Non-pigmented ciliary epithelial cell (primary cell): ENCODE measurements around the gene RAPGEF2.
"Not testable (repeated sequence)": the region's sequence is repeated elsewhere in the genome, so short reads cannot be mapped to it uniquely, and the experiment has no call there.

Experiments used
- DNase-seq: peaks from one replicate; pipeline ENCODE4 v3.0.0-alpha.2; 2010; ENCODE audit warnings: low read depth

RAPGEF2 gene

DNA sequence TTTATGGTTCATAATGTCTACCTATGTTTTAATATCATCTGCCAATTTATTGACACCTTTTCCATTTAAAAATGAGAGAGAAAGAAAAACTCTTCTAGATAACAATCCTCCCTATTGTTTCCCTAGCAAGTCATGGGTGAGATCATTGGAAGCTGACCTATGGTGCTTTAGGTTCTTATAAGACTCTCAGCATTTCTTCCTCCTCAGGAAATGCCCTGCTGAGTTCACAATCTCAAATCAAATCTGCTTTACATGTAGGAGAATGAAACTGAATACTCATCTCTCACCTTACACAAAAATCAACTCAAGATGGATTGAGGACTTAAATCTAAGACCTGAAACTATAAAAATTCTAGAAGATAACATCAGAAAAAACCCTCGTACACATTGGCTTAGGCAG lies 267.4 kb downstream of the RAPGEF2 start:
- no peak for DNase-seq

DNA sequence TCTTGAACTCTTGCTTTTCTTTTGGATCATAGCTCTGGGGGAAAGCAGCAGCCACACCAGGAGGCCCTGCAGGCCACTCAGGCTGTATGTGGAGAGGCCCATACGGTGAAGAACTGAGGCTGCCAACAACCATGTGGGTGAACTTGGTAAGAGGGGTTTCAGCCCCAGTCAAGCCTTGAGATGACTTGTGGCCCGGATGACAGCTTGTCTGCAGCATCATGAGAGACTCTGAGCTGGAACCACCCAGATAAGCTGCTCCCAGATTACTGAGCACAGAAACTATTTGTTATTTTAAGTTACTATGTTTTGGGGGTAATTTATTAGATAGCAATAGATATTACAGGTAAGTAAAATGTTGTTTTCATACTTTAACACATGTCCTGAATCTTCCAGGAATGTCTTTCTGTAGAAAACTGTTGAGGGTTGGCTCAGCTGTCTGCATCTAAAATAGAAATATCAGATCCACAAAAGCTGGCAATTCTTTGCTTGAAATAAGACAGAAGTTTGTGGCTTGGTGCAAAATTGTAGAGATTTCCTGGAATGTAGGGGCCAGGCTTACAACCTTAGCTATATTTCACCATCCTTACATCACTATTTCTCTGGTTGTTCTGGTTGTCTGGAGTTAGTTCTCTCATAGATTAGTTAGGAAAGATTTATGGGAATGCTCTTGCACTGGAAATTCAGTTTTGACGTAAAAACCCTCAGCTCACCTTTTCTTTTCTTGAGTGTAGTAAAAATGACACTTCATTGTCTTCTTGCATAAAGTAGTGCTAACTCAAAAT lies 272.1 kb downstream of the RAPGEF2 start:
- no peak for DNase-seq

DNA sequence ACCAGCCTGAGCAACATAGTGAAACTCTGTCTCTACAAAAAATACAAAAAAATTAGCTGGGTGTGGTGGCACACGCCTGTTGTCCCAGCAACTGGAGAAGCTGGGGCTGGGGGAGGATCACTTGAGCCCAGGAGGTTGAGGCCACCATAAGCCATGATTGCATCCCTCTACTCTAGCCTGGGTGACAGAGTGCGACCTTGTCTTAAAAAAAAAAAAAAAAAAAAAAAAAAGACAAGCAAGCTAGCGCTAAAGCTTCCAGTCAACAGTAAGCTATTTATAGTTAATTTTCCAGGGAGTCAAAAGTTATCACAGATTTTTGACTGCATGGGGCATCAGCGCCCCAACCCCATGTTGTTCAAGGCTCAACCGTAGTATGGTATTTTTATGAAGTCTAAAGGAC lies 273.4 kb downstream of the RAPGEF2 start:
- no peak for DNase-seq

DNA sequence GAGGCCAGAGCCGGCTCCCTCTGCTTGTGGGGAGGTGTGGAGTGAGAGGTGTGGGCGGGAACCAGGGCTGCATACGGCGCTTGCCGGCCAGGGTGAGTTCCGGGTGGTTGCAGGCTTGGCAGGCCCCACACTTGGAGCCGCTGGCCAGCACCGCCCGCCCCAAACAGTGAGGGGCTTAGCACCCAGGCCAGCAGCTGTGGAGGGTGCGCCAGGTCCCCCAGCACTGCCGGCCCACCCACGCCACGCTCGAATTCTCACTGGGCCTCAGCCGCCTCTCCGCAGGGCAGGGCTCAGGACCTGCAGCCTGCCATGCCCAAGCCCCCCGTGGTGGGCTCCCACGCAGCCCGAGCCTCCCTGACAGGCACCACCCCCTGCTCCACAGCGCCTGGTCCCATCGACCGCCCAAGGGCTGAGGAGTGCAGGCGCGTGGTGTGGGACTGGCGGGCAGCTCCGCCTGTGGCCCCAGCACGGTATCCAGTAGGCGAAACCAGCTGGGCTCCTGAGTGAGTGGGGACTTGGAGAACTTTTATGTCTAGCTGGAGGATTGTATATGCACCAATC lies 275.3 kb downstream of the RAPGEF2 start:
- DNase-seq, result no peak

DNA sequence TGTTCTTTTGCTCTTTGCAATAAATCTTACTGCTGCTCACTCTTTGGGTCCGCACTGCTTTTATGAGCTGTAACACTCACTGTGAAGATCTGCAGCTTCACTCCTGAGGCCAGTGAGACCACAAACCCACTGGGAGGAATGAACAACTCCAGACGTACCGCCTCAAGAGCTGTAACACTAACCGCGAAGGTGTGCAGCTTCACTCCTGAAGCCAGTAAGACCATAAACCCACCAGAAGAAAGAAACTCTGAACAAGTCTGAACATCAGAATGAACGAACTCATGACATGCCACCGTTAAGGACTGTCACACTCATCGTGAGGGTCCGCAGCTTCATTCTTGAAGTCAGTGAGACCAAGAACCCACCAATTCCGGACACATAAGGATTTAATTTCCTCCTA lies 276.2 kb downstream of the RAPGEF2 start:
- DNase-seq, result not testable (repeated sequence)

DNA sequence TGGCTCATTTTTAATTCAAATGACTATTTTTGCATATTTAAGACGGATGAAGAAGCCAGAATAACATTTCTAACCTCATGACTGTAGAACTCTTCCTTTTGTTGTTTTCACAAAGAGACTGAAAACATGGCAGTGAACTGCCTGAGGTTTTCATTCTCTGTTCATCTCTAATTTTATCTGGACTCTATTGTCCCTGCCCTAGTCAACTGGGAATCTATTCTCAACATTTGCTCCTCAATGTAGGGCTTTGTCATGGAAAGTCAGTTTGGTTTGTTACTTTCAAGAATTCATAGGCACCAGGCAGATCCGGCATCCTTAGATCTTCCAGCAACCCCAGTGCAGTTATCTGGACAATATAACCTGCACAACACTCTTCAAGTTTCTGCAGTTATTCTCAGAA lies 277.0 kb downstream of the RAPGEF2 start:
- no peak for DNase-seq

DNA sequence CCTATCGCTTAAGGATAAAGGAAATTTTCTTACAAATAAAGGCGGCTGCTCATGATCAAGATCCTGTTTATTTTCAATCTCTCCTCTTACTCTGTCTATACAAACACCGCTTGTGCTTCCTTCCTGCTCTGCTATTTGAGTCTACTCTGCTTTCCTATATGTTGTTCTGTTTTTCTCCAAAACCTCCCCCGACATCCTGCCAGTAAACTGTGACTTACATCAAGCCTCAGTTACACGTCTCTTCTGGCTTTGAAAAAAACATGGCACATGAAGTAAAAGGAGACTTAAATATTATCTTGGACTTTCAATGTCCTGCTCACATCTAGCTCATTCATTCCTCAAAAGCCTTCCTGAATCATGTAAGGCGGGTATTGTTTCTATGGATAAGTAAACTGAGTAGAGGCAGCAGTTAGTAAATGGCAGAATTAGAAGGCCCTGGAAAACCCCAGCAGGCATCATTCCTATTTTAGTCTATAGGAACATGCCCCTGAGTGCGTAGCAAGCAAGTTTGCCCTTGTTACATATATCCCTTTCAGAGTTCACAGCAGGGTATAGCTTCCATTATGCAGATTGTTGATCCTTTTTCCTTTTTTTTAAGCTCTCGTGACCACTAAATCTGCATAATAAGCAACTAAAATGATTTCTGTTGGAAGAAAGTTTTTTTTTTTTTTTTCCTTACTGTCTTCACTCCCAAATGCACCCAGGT lies 280.1 kb downstream of the RAPGEF2 start:
- no peak for DNase-seq

DNA sequence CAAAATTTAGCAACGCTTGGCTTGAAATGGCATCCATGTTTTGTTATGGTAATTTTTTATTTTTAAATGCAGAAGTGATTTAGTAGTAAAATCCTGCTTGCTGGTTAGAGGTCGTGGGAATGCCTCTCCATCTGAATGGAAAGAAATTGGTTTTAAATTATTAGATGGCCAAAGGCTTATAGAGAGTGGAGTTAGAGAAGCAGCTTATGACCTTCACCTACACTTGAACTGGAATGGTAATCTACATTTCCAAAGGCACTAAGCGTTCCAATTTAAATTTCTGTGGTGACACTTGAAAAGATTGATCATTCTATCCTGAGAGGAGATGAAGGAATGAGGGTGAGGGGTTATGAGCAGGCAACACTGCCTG lies 280.7 kb downstream of the RAPGEF2 start:
- DNase-seq, result no peak

DNA sequence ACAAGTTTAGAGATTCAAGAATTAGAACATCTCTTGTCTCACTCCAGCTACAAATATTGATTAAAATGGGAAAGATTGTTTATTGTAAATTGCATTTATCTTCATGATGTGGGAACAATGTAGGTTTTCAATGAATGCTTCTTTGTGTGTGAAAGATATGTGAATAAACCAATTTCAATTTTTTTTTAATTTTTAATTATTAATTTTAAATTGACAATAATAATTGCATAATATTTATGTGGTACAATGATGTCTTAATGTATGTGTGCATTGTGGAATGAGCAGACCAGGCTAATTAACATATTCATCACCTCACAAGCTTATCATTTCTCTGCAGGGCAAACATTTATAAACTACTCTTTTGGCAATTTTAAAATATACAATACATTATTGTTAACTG lies 281.1 kb downstream of the RAPGEF2 start:
- no peak for DNase-seq

DNA sequence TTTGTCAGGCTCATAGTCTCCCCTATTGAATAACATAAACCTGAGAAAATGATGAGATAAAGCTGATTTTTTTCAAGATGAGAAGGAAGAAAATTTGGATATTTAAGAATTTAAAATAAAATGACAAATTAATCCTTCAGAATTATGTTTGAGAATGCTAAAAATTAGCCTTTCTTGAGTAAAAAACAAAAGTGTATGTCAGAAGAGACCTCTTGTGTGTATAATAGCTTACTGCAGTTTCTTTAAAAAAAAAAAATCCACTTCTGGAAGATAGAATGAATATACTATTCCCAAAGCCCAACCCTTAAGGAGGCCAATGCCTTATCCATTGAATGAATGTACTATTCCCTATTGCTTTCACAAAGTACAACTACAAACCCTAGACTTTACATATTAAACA lies 281.8 kb downstream of the RAPGEF2 start:
- DNase-seq, result no peak

DNA sequence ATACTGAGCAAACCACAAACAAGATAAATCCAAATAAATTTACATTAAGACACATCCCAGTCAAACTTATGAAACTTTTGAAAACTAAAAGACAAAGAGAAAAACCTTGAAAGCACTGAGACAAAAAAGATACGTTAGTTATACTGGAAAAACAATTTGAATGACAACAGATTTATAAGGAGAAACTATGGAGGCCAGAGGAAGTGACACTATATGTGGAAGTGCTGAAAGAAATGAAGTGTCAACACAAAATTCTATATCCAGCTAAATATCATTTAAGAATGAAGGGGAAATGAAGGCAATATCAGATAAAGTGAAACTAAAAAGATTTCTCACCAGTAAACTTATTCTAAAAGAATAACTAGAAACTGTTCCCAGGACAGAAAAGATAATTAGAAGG lies 283.7 kb downstream of the RAPGEF2 start:
- DNase-seq, result no peak

DNA sequence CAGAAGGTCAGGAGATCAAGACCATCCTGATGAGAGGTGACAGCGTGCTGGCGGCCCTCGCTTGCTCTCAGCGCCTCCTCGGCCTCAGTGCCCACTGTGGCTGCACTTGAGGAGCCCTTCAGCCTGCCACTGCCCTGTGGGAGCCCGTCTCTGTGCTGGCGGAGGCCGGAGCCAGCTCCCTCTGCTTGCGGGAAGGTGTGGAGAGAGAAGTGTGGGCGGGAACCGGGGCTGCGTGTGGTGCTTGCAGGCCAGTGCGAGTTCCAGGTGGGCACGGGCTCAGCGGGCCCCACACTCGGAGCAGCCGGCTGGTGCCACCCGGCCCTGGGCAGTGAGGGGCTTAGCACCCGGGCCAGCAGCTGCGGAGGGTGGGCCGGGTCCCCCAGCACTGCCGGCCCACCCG lies 286.9 kb downstream of the RAPGEF2 start:
- no peak for DNase-seq

DNA sequence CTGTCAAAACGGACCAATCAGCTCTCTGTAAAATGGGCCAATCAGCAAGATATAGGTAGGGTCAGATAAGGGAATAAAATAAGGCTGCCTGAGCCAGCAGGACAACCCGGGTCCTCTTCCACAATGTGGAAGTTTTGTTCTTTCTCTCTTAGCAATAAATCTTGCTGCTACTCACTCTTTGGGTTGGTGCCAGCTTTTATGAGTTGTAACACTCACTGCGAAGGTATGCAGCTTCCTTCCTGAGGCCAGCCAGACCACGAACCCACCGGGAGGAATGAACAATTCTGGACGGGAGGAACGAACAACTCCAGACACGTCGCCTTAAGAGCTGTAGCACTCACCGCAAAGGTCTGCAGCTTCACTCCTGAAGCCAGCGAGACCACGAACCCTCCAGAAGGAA lies 287.8 kb downstream of the RAPGEF2 start:
- DNase-seq, result peak; percentile 98

DNA sequence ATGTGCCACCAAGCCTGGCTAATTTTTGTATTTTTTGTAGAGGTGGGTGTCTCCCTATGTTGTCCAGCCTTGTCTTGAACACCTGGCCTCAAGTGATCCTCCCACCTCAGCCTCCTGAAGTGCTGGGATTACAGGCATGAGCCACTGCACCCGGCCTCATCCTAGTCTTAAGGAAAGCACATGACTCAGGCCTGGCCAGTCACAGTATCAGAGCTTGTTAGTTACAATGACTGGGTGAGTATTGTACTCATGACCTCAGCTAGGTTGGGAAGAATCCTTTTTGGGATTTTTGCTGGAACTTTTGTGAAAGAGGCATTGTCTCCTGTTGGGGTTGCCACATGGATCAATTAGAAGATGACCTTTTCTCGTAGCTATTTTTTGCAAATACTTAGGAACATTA lies 292.8 kb downstream of the RAPGEF2 start:
- no peak for DNase-seq

DNA sequence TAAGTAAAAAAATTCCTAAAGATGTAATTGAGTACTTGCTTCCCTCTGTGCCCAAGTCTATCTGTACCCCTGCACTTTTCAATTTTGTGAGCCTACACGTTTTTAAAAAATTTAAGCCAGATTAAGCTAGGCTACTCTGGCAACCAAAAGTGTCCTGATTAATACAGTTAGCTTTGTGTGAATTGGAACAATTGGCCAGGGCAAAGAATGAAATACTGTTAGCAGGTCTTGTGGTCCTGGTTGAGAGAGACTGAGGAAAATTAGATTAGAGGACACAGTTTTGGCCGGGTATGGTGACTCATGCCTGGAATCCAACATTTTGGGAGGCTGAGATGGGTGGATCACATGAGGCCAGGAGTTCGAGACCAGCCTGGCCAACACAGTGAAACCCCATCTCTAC lies 293.3 kb downstream of the RAPGEF2 start:
- no peak for DNase-seq

DNA sequence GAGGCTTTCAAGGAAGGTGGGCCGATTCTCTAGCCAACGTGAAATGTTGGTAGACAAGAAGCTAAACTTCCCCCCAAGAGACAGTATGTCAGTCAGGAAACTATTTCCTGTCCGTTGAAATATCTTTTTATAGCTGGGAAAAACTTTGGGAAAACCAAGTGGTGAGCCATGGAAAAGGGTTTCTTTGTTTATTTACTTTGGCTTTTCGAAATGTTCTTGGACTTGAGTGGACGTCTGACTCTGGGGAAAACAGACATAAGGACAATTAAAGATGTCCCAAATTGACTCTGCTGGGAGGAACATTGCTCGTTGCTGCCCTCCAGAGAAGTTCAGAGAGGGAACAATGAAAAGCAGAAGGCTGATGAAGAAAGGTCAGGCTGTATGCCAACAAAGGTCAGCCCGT lies 295.4 kb downstream of the RAPGEF2 start:
- DNase-seq, result no peak

DNA sequence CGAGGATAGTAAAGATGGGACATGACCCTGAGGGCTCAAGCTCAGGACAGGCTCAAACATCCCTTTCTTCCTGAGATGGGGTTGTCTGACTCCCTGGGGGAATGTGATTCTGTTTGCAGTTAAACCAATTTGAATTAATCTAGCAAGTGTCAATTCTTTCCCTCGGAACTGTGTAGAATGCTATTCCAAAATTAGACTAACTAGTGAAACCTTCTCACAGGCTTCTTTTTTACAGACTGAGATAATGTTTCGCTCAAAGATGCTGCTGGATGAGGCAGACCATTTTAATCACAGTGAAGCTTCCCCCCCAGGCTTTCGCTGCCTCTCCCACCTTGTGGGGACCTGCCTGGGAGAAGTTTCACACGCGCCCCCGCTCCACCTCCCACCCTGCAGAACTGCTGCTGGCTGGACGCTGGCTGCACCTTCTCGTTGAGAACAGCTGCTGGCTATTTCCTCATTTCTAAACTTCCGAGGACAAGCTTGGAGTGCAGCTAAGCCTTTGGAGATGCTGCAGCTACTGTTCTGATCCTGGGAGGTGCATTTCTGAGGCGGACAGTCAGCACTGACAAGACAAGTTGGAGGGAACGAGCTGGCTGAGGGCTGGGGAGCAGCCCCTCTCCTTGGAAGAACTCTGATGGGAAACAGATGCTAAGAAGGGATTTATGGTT lies 297.8 kb downstream of the RAPGEF2 start:
- DNase-seq, result no peak

DNA sequence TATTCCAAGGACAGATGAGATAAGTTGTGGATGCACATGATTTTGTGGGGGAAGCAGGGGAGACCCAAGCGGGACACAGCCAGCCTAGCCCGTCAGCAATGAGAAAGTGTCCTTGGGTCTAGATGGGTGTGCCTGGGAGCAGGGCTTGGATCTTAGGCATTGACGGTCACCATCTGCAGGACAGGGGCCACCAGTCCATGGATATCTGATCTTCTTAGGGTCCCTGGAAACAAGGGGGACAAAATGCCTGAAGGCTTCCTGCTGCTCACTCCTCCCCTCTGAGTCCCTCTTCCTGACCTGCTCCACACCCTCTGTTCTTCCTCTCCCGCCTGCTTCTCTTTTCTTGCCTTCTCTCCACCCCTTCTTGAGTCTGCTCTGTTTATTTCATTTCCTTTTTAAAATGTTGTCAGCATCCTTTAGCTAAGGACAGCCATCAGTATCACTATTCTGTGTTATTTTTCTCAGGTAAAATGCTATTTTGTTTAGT lies 298.4 kb downstream of the RAPGEF2 start:
- no peak for DNase-seq

DNA sequence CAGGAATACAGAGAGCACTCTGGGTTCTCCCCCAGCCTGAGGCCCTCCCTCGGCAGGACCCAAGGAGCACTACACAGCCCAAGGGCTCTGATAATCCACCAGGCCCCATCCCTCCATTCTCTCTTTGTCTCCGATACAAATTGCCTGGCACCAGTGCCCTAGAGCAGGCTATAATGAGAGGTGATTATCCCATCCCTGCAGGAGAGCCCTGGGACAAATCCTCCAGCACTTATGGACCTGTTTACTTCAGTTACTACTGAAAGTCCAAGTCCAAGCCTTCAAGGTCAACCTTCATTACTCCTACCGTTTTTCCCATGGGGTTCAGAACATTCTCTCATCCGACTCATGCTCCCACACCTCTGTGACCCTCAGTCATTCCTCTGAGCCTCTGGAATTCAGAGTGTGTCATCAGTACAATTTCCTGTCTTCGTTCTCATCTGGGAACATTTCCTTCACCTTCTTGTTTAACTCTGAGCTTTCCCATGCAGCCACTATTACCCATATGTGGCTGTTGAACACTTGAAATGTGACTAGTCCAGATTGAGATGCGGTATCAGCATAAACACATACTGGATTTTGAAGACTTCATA lies 299.0 kb downstream of the RAPGEF2 start:
- peak; percentile 93 for DNase-seq
